T-helper 2 cell (primary cell): ENCODE data around the gene LZTS2.
"Not testable (repeated sequence)": the region's sequence is repeated elsewhere in the genome, so short reads cannot be mapped to it uniquely, and the experiment has no call there.

Experiments
- DNase-seq, 5 experiments: peaks; one replicate each; pipeline versions ENCODE4 v3.0.0 to v3.0.0-alpha.2; 2012 to 2022
- total RNA-seq, 2 donors: gene quantifications; one replicate each; lab custom pipeline; 2026; lab: John Stamatoyannopoulos, UW

The LZTS2 gene
- total RNA-seq, result 20.0 to 26.0 reads per million in 2 donors

GRCh38 chr10:100999742-101000126 lies at the start of gene LZTS2:
TSS of gene LZTS2 (plus strand) at chr10:100999808. CDS start at chr10:101002539, 2,731 bp downstream.
- DNase-seq, result no peak

GRCh38 chr10:100960251-100960650 lies 39.4 kb upstream of the LZTS2 start:
- no peak for DNase-seq

GRCh38 chr10:100962351-100963080 lies 37.1 kb upstream of the LZTS2 start:
- DNase-seq, result no peak

GRCh38 chr10:100963826-100964225 lies 35.8 kb upstream of the LZTS2 start:
- DNase-seq, result no peak

- DNase-seq, result no peak
These were observed 33.8 kb upstream of the LZTS2 start for GRCh38 chr10:100965820-100966219.

GRCh38 chr10:100966887-100967286 lies 32.7 kb upstream of the LZTS2 start:
- DNase-seq, result no peak

- no peak for DNase-seq
These were observed 32.3 kb upstream of the LZTS2 start for GRCh38 chr10:100967332-100967731.

GRCh38 chr10:100968062-100968736 lies 31.4 kb upstream of the LZTS2 start:
- DNase-seq, result no peak

- DNase-seq, result no peak
These were observed 30.8 kb upstream of the LZTS2 start for GRCh38 chr10:100968863-100969186.

GRCh38 chr10:100969187-100970075 lies 30.2 kb upstream of the LZTS2 start, which contains the start of gene SEMA4G:
TSS of gene SEMA4G (plus strand) at chr10:100969504. CDS start at chr10:100972913, 3,409 bp downstream.
- peak in 3 of 5 experiments; percentile 14 to 48 (median 22) for DNase-seq

- DNase-seq, result peak in 2 of 5 experiments; percentile 20 to 21
These were observed 29.3 kb upstream of the LZTS2 start for GRCh38 chr10:100970076-100970913.

- no peak for DNase-seq
These were observed 28.4 kb upstream of the LZTS2 start for GRCh38 chr10:100970914-100971811.

- DNase-seq, result no peak
These were observed 27.3 kb upstream of the LZTS2 start for GRCh38 chr10:100972115-100972903.

- no peak for DNase-seq
These were observed 26.6 kb upstream of the LZTS2 start for GRCh38 chr10:100972904-100973535.

- DNase-seq, result not testable (repeated sequence)
These were observed 24.2 kb upstream of the LZTS2 start for GRCh38 chr10:100975397-100975796.

GRCh38 chr10:100976906-100977305 lies 22.7 kb upstream of the LZTS2 start:
- DNase-seq, result no peak

GRCh38 chr10:100977436-100977835 lies 22.2 kb upstream of the LZTS2 start:
- DNase-seq, result no peak

GRCh38 chr10:100978121-100978900 lies 21.3 kb upstream of the LZTS2 start:
- no peak for DNase-seq

GRCh38 chr10:100978901-100979195 lies 20.8 kb upstream of the LZTS2 start:
- no peak for DNase-seq
